GM19239 (cell line): Measurements from ENCODE around the gene PTPRJ.
A peak's percentile ranks its signal among the peaks of the same experiment; 100 is the strongest.

ENCODE experiments used
- DNase-seq: peaks from one replicate; pipeline ENCODE4 v3.0.0; 2011; ENCODE audit warnings: low spot score; ENCODE audit not compliant: insufficient read length
- FAIRE-seq: peaks from 2 replicates; lab custom pipeline; 2011; peaks lifted over from hg19 to GRCh38; lab: Jason Lieb, UNC

The PTPRJ gene

GRCh38 chr11:48104568-48104924 is 124.2 kb downstream of the PTPRJ start:
- FAIRE-seq (no peak), DNase-seq (no peak)

- FAIRE-seq = no peak
Observed at GRCh38 chr11:48105096-48105990, 125.0 kb downstream of the PTPRJ start.

GRCh38 chr11:48106166-48106565 is 125.8 kb downstream of the PTPRJ start:
- FAIRE-seq = peak; percentile 86

More at GRCh38 chr11:48105096-48105990, 125.0 kb downstream of the PTPRJ start:
- DNase-seq = no peak

GRCh38 chr11:48107188-48107704 is 126.9 kb downstream of the PTPRJ start:
- FAIRE-seq = peak; percentile 98
- peak; percentile 36 for DNase-seq

More at GRCh38 chr11:48106166-48106565, 125.8 kb downstream of the PTPRJ start:
- DNase-seq = no peak

GRCh38 chr11:48108231-48109045 is 128.1 kb downstream of the PTPRJ start:
- FAIRE-seq = peak; percentile 56
- no peak for DNase-seq

GRCh38 chr11:48109046-48109666 is 128.8 kb downstream of the PTPRJ start:
- no peak for DNase-seq
- peak; percentile 89 for FAIRE-seq

- DNase-seq (no peak), FAIRE-seq (no peak)
Observed at GRCh38 chr11:48110509-48110766, 130.1 kb downstream of the PTPRJ start.

- no peak for FAIRE-seq
- no peak for DNase-seq
Observed at GRCh38 chr11:48111891-48112290, 131.5 kb downstream of the PTPRJ start.

- FAIRE-seq = no peak
- no peak for DNase-seq
Observed at GRCh38 chr11:48114740-48115139, 134.4 kb downstream of the PTPRJ start.

GRCh38 chr11:48116437-48117228 is 136.3 kb downstream of the PTPRJ start:
- DNase-seq (no peak), FAIRE-seq (no peak)

- FAIRE-seq (no peak), DNase-seq (no peak)
Observed at GRCh38 chr11:48122246-48122645, 141.9 kb downstream of the PTPRJ start.

- no peak for DNase-seq
- no peak for FAIRE-seq
Observed at GRCh38 chr11:48122656-48123055, 142.3 kb downstream of the PTPRJ start.

- no peak for DNase-seq
- no peak for FAIRE-seq
Observed at GRCh38 chr11:48123254-48123875, 143.0 kb downstream of the PTPRJ start.

- FAIRE-seq (peak; percentile 31), DNase-seq (no peak)
Observed at GRCh38 chr11:48123934-48124755, 143.8 kb downstream of the PTPRJ start.

- DNase-seq (no peak), FAIRE-seq (no peak)
Observed at GRCh38 chr11:48124880-48125279, 144.5 kb downstream of the PTPRJ start.

- no peak for FAIRE-seq
- DNase-seq = no peak
Observed at GRCh38 chr11:48125866-48126265, 145.5 kb downstream of the PTPRJ start.

- no peak for FAIRE-seq
- DNase-seq = no peak
Observed at GRCh38 chr11:48127521-48128183, 147.3 kb downstream of the PTPRJ start.

- no peak for DNase-seq
- no peak for FAIRE-seq
Observed at GRCh38 chr11:48129697-48130395, 149.5 kb downstream of the PTPRJ start.
